ENCODE measurements around the gene SHB. TPM values are rescaled to one million over a fixed set of nuclear protein-coding genes. Genes with fewer than 3 reads are reported as not detected.
A peak's percentile ranks its signal among the peaks of the same experiment; 100 is the strongest.

Gene SHB
- total RNA-seq, 4 donors from 2014 or later, result 9.7 to 17.5 (median 14.2) TPM

DNA sequence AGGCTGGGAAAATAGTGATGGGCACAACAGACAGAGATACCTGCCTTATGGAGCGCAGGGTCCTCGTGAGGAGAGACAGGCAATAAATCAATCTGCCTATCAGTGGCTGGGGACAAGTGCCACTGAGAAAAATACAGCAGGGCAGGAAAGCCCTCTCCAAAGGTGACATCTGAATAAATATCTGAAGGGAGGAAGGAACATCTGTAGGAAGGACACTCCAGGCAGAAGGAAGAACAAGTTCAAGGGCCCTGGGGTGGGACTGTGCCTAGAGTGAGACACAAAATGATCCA, 111.4 kb downstream of the SHB start:
- no peak for TF ChIP-seq POLR2AphosphoS5 (IDR thresholded peaks at IDR 0.05)
- 100% methylated on average over 2 of the region's 2 CpGs; no CpG with 5 or more reads in 1 of the 2 donors for WGBS, 2 donors (ENCODE audit: low coverage in 1 of 2)
- Histone ChIP-seq H3K4me1 (peaks cover 0 to 15% (median 11%) of the 10 kb centered on the region in 3 donors), H3K4me3 (no peak overlapping the region), H3K9me3 (no peaks in the 10 kb centered on the region), H3K36me3 (peaks cover 0 to 23% of the 10 kb centered on the region in 2 donors), H3K27ac (no peak overlapping the region), H3K27me3 (no peaks in the 10 kb centered on the region)
- no peak for ATAC-seq

DNA sequence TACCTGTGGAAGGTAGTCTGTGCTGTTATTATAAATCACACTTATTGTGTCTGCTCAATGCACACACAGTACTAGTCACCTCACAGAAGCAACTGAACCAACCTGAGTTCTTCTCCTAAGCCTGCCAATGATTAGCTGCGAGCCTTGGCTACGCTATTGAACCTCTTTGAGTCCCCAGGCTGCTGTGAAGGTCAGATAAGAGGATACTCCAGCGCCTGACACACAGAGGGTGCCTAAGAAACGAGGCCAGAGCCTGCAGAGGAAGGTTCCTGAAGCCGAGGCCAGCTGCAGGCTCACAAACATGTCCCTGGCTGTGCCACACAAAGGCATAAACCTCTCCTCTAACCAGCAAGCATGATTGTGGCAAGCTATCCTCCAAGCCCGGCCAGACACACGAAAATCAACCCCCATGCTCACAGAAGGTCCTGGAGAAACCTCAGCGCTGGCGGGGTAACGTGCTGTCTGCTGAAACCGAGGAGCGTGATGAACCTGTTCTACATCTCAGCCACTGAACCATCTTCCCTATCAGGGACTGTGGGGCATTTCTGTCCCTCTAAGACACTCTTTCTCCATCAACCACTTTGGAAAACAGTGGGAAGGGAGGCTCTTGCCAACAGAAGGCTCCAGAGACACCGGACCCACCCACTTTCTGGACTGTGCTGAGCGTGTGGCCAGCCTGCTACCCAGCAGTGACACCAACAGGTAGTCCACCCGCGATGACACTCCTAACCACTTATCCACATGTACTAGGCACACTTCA, 111.9 kb downstream of the SHB start:
- Histone ChIP-seq H3K27ac (no peak overlapping the region), H3K4me3 (no peak overlapping the region), H3K4me1 (peaks cover 0 to 15% (median 11%) of the 10 kb centered on the region in 3 donors), H3K36me3 (peaks cover 0 to 29% of the 10 kb centered on the region in 2 donors), H3K9me3 (no peaks in the 10 kb centered on the region), H3K27me3 (no peaks in the 10 kb centered on the region)
- no peak for ATAC-seq
- TF ChIP-seq POLR2A (IDR thresholded peaks at IDR 0.05), result no peak
- TF ChIP-seq, protein P1, sequence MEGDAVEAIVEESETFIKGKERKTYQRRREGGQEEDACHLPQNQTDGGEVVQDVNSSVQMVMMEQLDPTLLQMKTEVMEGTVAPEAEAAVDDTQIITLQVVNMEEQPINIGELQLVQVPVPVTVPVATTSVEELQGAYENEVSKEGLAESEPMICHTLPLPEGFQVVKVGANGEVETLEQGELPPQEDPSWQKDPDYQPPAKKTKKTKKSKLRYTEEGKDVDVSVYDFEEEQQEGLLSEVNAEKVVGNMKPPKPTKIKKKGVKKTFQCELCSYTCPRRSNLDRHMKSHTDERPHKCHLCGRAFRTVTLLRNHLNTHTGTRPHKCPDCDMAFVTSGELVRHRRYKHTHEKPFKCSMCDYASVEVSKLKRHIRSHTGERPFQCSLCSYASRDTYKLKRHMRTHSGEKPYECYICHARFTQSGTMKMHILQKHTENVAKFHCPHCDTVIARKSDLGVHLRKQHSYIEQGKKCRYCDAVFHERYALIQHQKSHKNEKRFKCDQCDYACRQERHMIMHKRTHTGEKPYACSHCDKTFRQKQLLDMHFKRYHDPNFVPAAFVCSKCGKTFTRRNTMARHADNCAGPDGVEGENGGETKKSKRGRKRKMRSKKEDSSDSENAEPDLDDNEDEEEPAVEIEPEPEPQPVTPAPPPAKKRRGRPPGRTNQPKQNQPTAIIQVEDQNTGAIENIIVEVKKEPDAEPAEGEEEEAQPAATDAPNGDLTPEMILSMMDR (IDR thresholded peaks at IDR 0.05), result no peak
- TF ChIP-seq EP300 (IDR thresholded peaks at IDR 0.05), result no peak
- TF ChIP-seq POLR2AphosphoS5 (IDR thresholded peaks at IDR 0.05), result no peak
- WGBS, 2 donors (ENCODE audit: low coverage in 1 of 2), result 80 to 93% methylated on average over 1 to 5 of the region's 16 CpGs

DNA sequence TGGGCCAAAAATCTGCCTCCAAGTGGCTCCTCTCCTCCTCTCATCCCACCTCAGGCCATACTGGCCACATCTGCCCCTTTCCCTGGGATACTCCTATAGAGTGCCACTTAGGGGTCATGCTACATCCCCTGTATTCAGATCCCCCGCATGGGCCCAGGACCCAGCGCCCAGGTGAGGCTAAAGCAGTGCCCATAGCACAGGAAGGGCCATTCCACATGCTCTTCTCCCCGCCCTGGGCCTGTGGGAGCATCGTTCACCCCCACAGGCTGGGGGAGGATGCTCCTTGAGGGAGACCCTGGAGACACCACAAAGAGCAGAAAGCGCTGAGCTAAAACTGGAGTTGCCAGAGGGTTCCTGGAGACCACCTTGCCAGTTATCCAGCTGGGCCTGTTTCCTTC, 112.6 kb downstream of the SHB start:
- Histone ChIP-seq H3K27me3 (no peaks in the 10 kb centered on the region), H3K36me3 (peaks cover 0 to 35% of the 10 kb centered on the region in 2 donors), H3K4me3 (no peak overlapping the region), H3K27ac (no peak overlapping the region), H3K4me1 (peaks cover 0 to 15% (median 11%) of the 10 kb centered on the region in 3 donors), H3K9me3 (no peaks in the 10 kb centered on the region)
- no peak for ATAC-seq
- 100% methylated on average over 1 of the region's 5 CpGs; no CpG with 5 or more reads in 1 of the 2 donors for WGBS, 2 donors (ENCODE audit: low coverage in 1 of 2)
- TF ChIP-seq, protein P1 (IDR thresholded peaks at IDR 0.05), result no peak
- TF ChIP-seq POLR2AphosphoS5 (IDR thresholded peaks at IDR 0.05) (no peak), EP300 (IDR thresholded peaks at IDR 0.05) (no peak), POLR2A (IDR thresholded peaks at IDR 0.05) (no peak)

DNA sequence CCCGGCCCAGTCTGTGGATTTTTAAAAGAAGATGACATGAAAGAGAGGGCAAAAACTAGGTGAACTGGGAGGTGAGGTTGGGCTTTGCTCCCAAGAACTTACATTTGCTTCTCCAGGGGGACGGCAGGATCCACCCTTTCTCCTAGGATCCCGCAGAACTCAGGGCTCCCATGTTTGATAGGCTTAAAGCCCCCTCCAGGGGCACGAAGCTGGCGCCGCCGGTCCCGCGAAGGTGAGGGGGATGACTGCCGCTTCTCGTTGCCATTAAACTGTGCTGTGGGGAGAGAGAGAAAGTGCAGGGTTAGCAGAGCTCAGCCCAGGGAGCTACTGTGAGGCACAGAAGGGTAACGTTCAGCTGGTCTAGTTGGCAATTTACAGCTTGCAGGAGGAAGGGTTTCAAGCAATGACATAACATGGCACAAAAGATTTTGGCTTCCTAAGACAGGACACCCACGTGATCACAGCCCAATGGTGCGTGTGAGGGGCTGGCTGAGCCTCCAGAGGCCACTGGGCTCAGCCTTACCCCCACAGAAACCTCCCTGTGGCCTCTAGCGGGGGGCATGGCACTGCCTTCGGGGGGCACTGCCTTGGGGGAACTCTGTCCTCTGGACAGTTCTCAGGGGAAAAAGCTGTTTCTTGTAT, 113.1 kb downstream of the SHB start:
- no peaks in the 10 kb centered on the region for H3K27me3 ChIP-seq
- no peak for ATAC-seq
- WGBS, 2 donors (ENCODE audit: low coverage in 1 of 2), result 80 to 100% methylated on average over 2 to 3 of the region's 16 CpGs
- no peaks in the 10 kb centered on the region for H3K9me3 ChIP-seq
- no peak for TF ChIP-seq POLR2AphosphoS5 (IDR thresholded peaks at IDR 0.05)
- TF ChIP-seq, protein P1 (IDR thresholded peaks at IDR 0.05), result no peak
- no peak for TF ChIP-seq EP300 (IDR thresholded peaks at IDR 0.05)
- no peak for TF ChIP-seq POLR2A (IDR thresholded peaks at IDR 0.05)
- H3K4me3 ChIP-seq, result no peak overlapping the region
- H3K36me3 ChIP-seq, result peaks cover 0 to 40% of the 10 kb centered on the region in 2 donors
- no peak overlapping the region for H3K27ac ChIP-seq
- peaks cover 0 to 15% (median 11%) of the 10 kb centered on the region in 3 donors for H3K4me1 ChIP-seq

DNA sequence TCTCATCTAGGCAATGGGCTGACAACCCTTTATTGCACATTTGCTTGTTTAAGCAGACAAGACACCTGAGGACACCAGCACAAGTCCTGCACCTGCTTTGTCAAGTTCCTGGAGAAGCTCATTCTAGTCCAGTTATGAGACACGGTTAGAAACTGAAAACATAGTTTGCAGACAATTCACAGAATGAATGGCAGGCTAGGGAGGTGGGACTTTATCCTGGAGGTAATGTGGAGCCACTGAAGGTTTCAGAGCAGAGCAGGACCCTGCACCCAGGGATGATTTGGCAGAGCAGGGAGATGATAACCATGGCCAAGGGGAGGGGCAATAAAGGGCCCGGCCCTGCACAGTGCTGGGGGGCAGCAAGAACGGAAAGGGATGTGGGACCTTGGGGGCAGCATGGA, 114.4 kb downstream of the SHB start:
- no peak for ATAC-seq
- no peak overlapping the region for H3K4me3 ChIP-seq
- WGBS, 2 donors (ENCODE audit: low coverage in 1 of 2), result 36 to 42% methylated on average over 2 of the region's 3 CpGs
- peak overlapping the region in 3 of 4 donors; percentile 52 to 73 (median 72) for H3K27ac ChIP-seq
- peaks cover 0 to 15% (median 11%) of the 10 kb centered on the region in 3 donors for H3K4me1 ChIP-seq
- no peaks in the 10 kb centered on the region for H3K9me3 ChIP-seq
- TF ChIP-seq POLR2AphosphoS5 (IDR thresholded peaks at IDR 0.05), result no peak
- TF ChIP-seq POLR2A (IDR thresholded peaks at IDR 0.05), result no peak
- TF ChIP-seq, protein P1 (IDR thresholded peaks at IDR 0.05), result no peak
- no peaks in the 10 kb centered on the region for H3K27me3 ChIP-seq
- peaks cover 0 to 50% of the 10 kb centered on the region in 2 donors for H3K36me3 ChIP-seq
